Measurements from ENCODE around the gene SSH3.
A peak's percentile ranks its signal among the peaks of the same experiment; 100 is the strongest.

The SSH3 gene

GRCh38 chr11:67349036-67349435, 45.7 kb downstream of the SSH3 start:
- peak; percentile 10 for DNase-seq (ENCODE audit: low spot score)

- DNase-seq (ENCODE audit: low spot score) = peak; percentile 4
Observed at GRCh38 chr11:67349457-67349856, 46.1 kb downstream of the SSH3 start.

DNA sequence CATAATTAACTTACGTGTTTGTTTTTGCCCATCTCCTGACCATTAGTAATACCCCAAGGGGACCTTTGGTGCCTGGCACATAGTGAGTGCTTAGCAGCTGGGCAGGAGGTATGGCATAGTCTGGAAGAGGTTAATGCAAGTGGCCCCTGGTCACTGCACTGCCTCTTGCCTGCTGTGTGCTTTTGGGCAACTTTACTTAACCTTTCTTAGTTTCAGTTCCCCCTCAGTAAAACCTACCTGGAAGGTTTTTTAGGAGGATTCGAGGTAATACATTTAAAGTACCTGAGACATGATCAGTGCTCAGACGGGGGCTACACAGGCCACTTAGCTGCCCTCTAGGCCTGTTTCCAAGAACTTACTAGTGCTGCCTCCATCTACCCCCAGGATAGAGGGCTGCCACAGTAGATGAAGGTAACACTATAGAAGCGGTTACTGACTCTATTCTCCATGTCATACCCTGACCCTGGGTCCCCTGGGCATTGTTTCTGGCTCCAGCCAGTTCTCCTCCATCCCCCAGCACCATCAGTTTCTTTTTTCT, 46.7 kb downstream of the SSH3 start:
- no peak for DNase-seq (ENCODE audit: low spot score)

DNA sequence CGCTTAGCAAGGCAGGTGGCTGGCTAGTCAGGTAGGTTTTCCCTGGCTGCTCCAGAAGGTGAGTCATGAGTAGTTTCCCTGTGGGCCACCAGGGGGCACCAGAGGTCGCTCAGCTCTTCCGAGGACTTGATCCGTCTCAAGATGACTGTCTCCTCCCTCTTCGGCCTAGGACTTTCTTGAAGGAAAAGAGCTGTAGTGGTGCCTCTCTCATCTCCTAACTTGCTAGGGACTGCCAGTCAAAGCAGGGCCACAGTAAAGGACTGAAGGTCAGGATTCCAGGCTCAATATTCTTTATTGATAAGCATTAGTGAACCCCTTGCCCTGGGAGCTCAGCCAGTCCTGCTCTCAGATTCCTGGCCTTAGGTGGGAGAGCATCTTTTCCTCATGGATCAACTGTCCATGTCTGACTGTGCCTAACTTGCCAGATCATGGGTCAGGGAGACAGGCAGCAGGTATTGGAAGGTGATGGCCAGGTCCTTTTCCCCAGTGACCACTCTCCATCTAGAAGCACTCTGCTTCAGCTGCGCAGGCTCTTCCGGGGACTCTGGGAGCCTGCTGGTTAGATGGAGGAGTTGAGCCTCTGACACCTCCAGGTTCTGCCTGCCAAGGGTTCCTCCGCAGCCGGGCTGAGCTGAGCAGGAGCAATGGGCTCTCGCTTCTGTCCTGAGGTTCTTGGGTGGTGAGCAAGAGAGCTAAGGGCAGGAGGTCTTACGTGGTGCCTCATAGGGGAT, 48.1 kb downstream of the SSH3 start:
- DNase-seq (ENCODE audit: low spot score) = peak; percentile 86

DNA sequence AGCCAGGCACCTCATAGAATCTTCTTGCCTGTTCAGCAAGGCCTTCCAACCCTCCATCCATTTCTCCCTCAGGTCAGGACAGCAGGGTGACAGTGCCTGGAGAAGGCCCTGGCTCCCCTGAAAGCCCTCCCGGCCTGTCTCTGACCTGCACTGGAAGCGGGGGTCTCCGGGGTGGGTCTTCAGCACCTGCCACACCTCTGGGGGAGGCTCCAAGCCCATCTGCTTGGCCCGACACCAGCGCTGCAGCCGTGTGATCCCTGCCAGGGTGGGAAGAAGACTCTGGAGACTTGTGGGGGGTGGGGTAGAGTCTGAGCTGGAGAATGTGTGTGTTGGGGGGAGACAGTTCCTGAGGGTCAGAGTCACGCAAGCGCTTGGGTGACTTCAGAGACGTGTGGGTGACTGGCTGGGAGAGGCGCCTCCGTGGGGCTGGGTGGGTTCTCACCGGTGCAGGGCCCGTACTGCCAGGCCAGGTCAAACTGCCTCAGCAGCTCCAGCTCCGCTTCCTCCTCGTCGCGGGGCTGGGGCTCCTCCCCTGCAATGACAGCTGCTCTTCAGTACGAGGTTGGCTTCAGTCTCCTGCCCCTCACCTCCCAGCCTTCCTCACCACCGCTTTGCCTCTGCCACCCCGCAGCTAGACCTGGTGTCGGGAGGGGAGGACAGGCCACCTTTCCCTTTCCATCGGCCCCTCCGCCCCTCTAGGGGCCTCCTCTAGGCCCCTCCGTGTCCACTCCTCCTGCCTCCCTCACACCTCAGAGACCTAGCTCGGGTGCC, 49.4 kb downstream of the SSH3 start:
- DNase-seq (ENCODE audit: low spot score) = peak; percentile 29

DNA sequence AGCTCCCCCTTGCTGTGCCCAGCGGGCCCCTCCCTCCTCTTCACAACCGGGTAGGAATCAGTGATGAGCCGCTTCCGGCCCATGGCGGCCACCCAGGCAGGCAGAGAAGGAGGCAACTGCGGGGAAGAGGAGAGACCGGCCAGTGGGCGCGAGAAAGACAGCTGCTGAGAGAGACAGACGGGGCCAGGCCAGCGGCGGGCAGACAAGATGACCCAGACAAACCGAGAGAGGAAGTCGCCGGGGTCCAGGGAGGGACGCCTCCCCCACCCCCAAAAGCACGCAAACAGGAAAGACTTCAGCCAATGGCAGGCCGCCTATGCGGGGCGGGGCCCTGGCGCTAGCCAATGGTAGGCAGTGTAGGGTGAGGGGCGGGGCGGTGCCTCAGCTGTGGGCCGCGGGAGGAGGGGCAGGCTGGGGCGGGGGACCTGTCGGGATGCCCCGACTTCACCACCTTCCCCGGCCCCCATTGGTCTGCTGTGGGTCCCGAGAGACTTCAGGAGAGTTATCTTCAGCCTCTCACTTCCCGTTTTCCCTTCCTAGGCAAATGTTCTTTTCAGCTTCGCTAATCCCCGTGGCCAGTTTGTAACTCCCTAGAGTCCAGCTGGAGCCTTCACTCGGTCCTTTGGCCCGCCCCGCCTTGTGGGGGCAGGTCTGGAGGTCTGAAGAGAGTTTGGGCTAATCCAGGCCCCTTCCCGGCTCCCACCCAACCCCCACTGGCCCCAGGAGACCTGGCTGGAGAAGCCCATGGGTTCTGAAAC, 50.2 kb downstream of the SSH3 start, which contains the start of gene POLD4:
POLD4 (minus strand) TSS at position 230 of the 758 bp plus-strand sequence; CDS start at position 83, 147 bp downstream.
- DNase-seq (ENCODE audit: low spot score) = peak; percentile 96

- peak; percentile 91 for DNase-seq (ENCODE audit: low spot score)
Observed at GRCh38 chr11:67354075-67355022, 51.0 kb downstream of the SSH3 start.

- peak; percentile 11 for DNase-seq (ENCODE audit: low spot score)
Observed at GRCh38 chr11:67355023-67355793, 51.9 kb downstream of the SSH3 start.

DNA sequence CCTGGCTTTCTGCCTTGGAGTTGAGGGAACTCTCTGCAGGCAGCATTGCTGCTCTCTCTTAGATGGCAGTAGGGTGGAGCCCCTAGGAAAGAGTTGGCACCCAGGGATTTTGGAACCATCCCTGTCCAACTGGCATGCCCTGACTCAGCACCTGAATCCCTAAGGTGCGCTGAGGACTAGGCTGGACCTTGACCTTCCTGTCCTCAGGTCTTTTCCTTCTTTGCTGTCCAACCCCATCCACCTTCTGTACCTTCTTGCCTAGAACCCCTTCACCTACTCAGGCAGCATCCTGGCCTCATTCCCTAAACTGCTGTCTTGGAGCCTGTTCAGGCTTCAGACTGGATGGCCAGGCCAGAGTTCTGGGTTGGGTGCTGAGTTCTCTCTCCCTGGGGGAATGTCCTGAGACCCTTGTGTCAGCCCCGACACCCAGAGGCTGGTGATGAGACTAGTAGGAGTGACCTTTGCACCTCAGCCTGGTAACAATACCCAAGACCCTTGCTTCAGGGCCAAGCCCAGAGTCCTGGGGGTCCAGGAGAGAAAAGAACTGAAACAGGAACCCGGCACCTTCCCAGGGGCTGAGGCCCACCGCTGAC, 52.6 kb downstream of the SSH3 start:
- DNase-seq (ENCODE audit: low spot score) = peak; percentile 2

GRCh38 chr11:67356387-67356863, 53.1 kb downstream of the SSH3 start:
- DNase-seq (ENCODE audit: low spot score) = no peak

- peak; percentile 74 for DNase-seq (ENCODE audit: low spot score)
Observed at GRCh38 chr11:67356864-67357561, 53.7 kb downstream of the SSH3 start.

- peak; percentile 18 for DNase-seq (ENCODE audit: low spot score)
Observed at GRCh38 chr11:67357831-67358670, 54.7 kb downstream of the SSH3 start.
